A673 (cell line): ENCODE measurements around the gene KIT. TPM values are rescaled to one million over a fixed set of nuclear protein-coding genes. Genes with fewer than 3 reads are reported as not detected.

Source experiments
- BruUV-seq: library from RNA; stranded (reverse); fragments of 400-500 nt; replicated peaks from 2 replicates; lab custom pipeline; 2021; lab: Mats Ljungman, UMichigan
- CTCF ChIA-PET: fragments of 300-600 bp; sonication (Branson Sonifier 250); formaldehyde crosslinking; loops from one replicate; lab custom pipeline; 2022; ENCODE audit warnings: antibody characterized with exemption; lab: Charles Lee
- POLR2A ChIA-PET: fragments of 300-600 bp; sonication (Branson Sonifier 250); formaldehyde crosslinking; loops from one replicate; lab custom pipeline; 2022; ENCODE audit warnings: antibody characterized with exemption; ENCODE audit not compliant: low non-redundant PET; lab: Charles Lee
- DNase-seq: peaks from one replicate; pipeline ENCODE4 v3.0.0-alpha.2; 2015; ENCODE audit warnings: low spot score
- H3K27ac ChIP-seq: fragments of 200-600 bp; sonication (generic); 2 replicates; pipeline ENCODE4 v1.5.1; 2016; ENCODE audit warnings: mixed run types, low read depth, mild to moderate bottlenecking, mixed read lengths, antibody characterized with exemption, low read length; ENCODE audit not compliant: poor library complexity, severe bottlenecking
- H3K27me3 ChIP-seq: fragments of 200-600 bp; sonication (generic); replicated peaks from 2 replicates; pipeline ENCODE4 v1.6.1; 2017; ENCODE audit warnings: mixed run types, low read depth, mild to moderate bottlenecking, mixed read lengths, antibody characterized with exemption, low read length; ENCODE audit not compliant: insufficient read depth, poor library complexity
- H3K36me3 ChIP-seq: fragments of 200-600 bp; sonication (generic); 2 replicates; pipeline ENCODE4 v1.6.1; 2016; ENCODE audit warnings: mixed run types, mild to moderate bottlenecking, mixed read lengths, antibody characterized with exemption, low read length; ENCODE audit not compliant: insufficient read depth, poor library complexity, severe bottlenecking
- H3K4me1 ChIP-seq: fragments of 200-600 bp; sonication (generic); 2 replicates; pipeline ENCODE4 v1.6.1; 2017; ENCODE audit warnings: mixed run types, mild to moderate bottlenecking, mixed read lengths, antibody characterized with exemption, low read length; ENCODE audit not compliant: insufficient read depth, poor library complexity, severe bottlenecking
- H3K4me3 ChIP-seq: fragments of 200-600 bp; sonication (generic); 2 replicates; pipeline ENCODE4 v1.5.1; 2016; ENCODE audit warnings: low read depth, mixed run types, mild to moderate bottlenecking, mixed read lengths, low read length; ENCODE audit not compliant: poor library complexity, severe bottlenecking
- H3K9me3 ChIP-seq: fragments of 200-600 bp; sonication (generic); 2 replicates; pipeline ENCODE4 v1.6.1; 2016; ENCODE audit warnings: mixed run types, low read depth, mild to moderate bottlenecking, mixed read lengths, antibody characterized with exemption, low read length; ENCODE audit not compliant: poor library complexity, severe bottlenecking
- CTCF ChIP-seq: fragments of 300-800, 200-600 bp; sonication (generic); conservative IDR thresholded peaks from 2 replicates; pipeline ENCODE4 v1.5.1; 2017; ENCODE audit warnings: low read depth, mild to moderate bottlenecking, antibody characterized with exemption, low read length, moderate library complexity, mixed read lengths
- EZH2 ChIP-seq: fragments of 200-600 bp; sonication (generic); IDR thresholded peaks from 2 replicates; pipeline ENCODE4 v1.6.1; 2017; ENCODE audit warnings: borderline replicate concordance, low read depth, mild to moderate bottlenecking, mixed read lengths, antibody characterized with exemption, low read length; ENCODE audit not compliant: poor library complexity, severe bottlenecking
- intact Hi-C: fragments of 100-400 bp; cut with micrococcal nuclease; formaldehyde crosslinking; loops from one replicate; pipeline ENCODE4 v1.10.0; 2022; ENCODE audit not compliant: unreplicated experiment
- total RNA-seq: library from RNA; stranded (reverse); gene quantifications from 2 replicates; pipeline ENCODE4 v1.2.3, GENCODE V29; 2021

The KIT gene
- total RNA-seq, 1 experiment from 2014 or later: 9.5 TPM

DNA sequence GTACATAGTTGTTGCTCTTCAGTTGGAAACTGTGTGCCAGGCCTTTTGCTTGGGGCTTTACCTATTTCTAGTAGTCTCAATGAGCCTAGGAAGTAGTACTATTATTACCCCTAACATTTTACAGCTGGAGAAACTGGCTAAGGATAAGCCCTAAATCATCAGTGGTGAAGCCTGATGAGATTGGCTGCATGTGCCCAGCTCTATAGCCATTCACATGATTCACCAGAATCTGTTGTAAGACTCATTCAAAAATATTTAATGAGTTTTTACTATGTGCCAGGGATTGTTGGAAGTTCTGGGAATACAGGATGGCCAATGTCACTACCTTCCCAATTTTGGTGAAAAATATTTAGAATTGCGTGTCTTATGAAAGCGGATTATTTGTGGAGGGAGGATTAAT, 2.8 kb downstream of the KIT start:
- CTCF ChIA-PET: no interaction called here
- no TSS peak for BruUV-seq
- intact Hi-C loops: no loop called here

DNA sequence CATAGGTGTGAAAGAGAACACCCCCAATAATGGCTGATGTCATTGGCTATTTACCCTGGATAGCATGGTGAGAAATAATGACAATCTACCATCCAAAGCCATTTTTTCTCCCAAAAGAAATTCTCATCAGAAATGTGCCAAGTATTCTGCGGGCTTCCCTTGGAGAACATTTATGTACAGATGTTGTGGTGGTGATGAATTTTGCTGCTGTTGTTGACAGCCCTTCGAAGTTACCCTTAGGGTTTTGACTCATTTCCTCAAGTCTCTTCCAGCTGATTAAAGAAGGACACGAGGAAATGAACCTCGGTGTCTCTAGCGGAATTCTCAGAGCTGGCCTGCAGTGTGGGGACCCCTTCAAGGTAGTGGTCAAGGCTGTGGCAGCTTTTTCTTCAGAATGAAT, 3.4 kb downstream of the KIT start:
- H3K27me3 ChIP-seq: no peaks in the 10 kb centered on the region
- no peak overlapping the region for H3K4me3 ChIP-seq
- TF ChIP-seq CTCF: no peak
- ChIA-PET POLR2A (no interaction called here), CTCF (no interaction called here)
- no peaks in the 10 kb centered on the region for H3K9me3 ChIP-seq
- intact Hi-C loops: no loop called here
- peaks cover 28% of the 10 kb centered on the region for H3K4me1 ChIP-seq
- peak; percentile 10 for DNase-seq
- no peaks in the 10 kb centered on the region for H3K36me3 ChIP-seq
- no peak overlapping the region for H3K27ac ChIP-seq
- BruUV-seq: no TSS peak

More for the DNA sequence above, 2.8 kb downstream of the KIT start:
- POLR2A ChIA-PET: no interaction called here
- Histone ChIP-seq H3K27me3 (no peaks in the 10 kb centered on the region), H3K9me3 (no peaks in the 10 kb centered on the region), H3K36me3 (no peaks in the 10 kb centered on the region), H3K27ac (no peak overlapping the region), H3K4me3 (no peak overlapping the region), H3K4me1 (peaks cover 28% of the 10 kb centered on the region)
- DNase-seq: no peak
- TF ChIP-seq EZH2 (no peak), CTCF (no peak)

DNA sequence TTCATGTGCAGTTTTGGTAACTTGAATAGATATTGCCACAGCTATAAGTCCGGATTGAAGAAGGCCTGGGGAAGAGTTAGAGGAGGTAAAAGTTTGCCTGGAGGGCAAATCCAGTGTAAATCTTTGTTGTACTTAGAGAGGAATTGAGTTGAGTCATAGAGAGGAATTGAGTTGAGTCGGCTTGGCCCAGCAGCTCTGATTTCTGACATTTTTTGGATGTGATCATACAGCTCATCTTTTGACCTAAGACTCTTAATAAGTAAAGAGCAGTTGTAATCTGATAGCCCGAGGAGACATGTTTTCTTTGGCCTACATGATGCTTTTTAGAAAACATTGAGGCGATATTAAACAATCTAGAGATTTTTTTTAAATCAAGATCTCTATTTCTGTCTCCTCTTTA, 3.9 kb downstream of the KIT start:
- Histone ChIP-seq H3K36me3 (no peaks in the 10 kb centered on the region), H3K4me3 (no peak overlapping the region), H3K27me3 (no peaks in the 10 kb centered on the region), H3K9me3 (no peaks in the 10 kb centered on the region), H3K27ac (no peak overlapping the region), H3K4me1 (peaks cover 28% of the 10 kb centered on the region)
- BruUV-seq: no TSS peak
- ChIA-PET CTCF (no interaction called here), POLR2A (no interaction called here)
- intact Hi-C loops: no loop called here
- peak; percentile 33 for DNase-seq
- TF ChIP-seq CTCF: no peak
- TF ChIP-seq EZH2: no peak
